Trophoblast cell (in vitro differentiated cells and primary cell): ENCODE results near the gene TXN2.
A peak's percentile ranks its signal among the peaks of the same experiment; 100 is the strongest.
"Not testable (repeated sequence)": the region's sequence is repeated elsewhere in the genome, so short reads cannot be mapped to it uniquely, and the experiment has no call there.

ENCODE experiments used
- DNase-seq, 2 donors: peaks; one replicate each; pipeline ENCODE4 v3.0.0-alpha.2; 2016
- H2AFZ ChIP-seq: 2 replicates; pipeline ENCODE4 v1.6.1; 2013; ENCODE audit warnings: low read length, moderate library complexity, mild to moderate bottlenecking; ENCODE audit not compliant: insufficient read depth, poor library complexity
- H2AK5ac ChIP-seq: 2 replicates; pipeline ENCODE4 v1.6.1; 2013; ENCODE audit warnings: mild to moderate bottlenecking, low read length
- H2BK120ac ChIP-seq: 2 replicates; pipeline ENCODE4 v1.6.1; 2013; ENCODE audit warnings: low read length, mild to moderate bottlenecking, moderate library complexity; ENCODE audit not compliant: insufficient read depth, poor library complexity
- H2BK12ac ChIP-seq: 2 replicates; pipeline ENCODE4 v1.6.1; 2013; ENCODE audit warnings: mild to moderate bottlenecking, low read length, moderate library complexity
- H2BK5ac ChIP-seq: 2 replicates; pipeline ENCODE4 v1.6.1; 2013; ENCODE audit warnings: low read length, low read depth, moderate library complexity, mild to moderate bottlenecking; ENCODE audit not compliant: poor library complexity
- H3K14ac ChIP-seq: 2 replicates; pipeline ENCODE4 v1.6.1; 2013; ENCODE audit warnings: mild to moderate bottlenecking, low read length
- H3K18ac ChIP-seq: 2 replicates; pipeline ENCODE4 v1.6.1; 2013; ENCODE audit warnings: mild to moderate bottlenecking, low read length
- H3K23ac ChIP-seq: 2 replicates; pipeline ENCODE4 v1.6.1; 2013; ENCODE audit warnings: low read length
- H3K27ac ChIP-seq: 2 replicates; pipeline ENCODE4 v1.5.1; 2013; ENCODE audit warnings: low read depth, mild to moderate bottlenecking, inconsistent platforms, low read length, moderate library complexity
- H3K27me3 ChIP-seq: 2 replicates; pipeline ENCODE4 v1.6.1; 2013; ENCODE audit warnings: inconsistent platforms, mild to moderate bottlenecking, low read length, moderate library complexity; ENCODE audit not compliant: insufficient read depth
- H3K36me3 ChIP-seq, 2 experiments: 1 replicate in 1 of 2; 2 replicates in 1 of 2; pipeline ENCODE4 v1.6.1; 2013; ENCODE audit warnings: low read length in 2 of 2, mild to moderate bottlenecking in 2 of 2, moderate library complexity in 1 of 2; ENCODE audit not compliant: insufficient read depth in 2 of 2, control insufficient read depth in 1 of 2
- H3K4ac ChIP-seq: 2 replicates; pipeline ENCODE4 v1.6.1; 2013; ENCODE audit warnings: low read depth, mild to moderate bottlenecking, low read length, moderate library complexity
- H3K4me1 ChIP-seq, 2 experiments: 1 replicate in 1 of 2; 2 replicates in 1 of 2; pipeline ENCODE4 v1.6.1; 2013; ENCODE audit warnings: low read length in 2 of 2, mild to moderate bottlenecking in 2 of 2, moderate library complexity in 1 of 2; ENCODE audit not compliant: insufficient read depth in 2 of 2, control insufficient read depth in 1 of 2
- H3K4me2 ChIP-seq: 2 replicates; pipeline ENCODE4 v1.6.1; 2013; ENCODE audit warnings: inconsistent platforms, mild to moderate bottlenecking, low read length, moderate library complexity
- H3K4me3 ChIP-seq: 2 replicates; pipeline ENCODE4 v1.5.1; 2013; ENCODE audit warnings: mild to moderate bottlenecking, low read depth, low read length, inconsistent platforms
- H3K79me1 ChIP-seq: one replicate; pipeline ENCODE4 v1.6.1; 2013; ENCODE audit warnings: low read length
- H3K79me2 ChIP-seq: 2 replicates; pipeline ENCODE4 v1.6.1; 2013; ENCODE audit warnings: low read length, mild to moderate bottlenecking; ENCODE audit not compliant: control insufficient read depth, insufficient read depth, poor library complexity
- H3K9ac ChIP-seq: 2 replicates; pipeline ENCODE4 v1.6.1; 2013; ENCODE audit warnings: mild to moderate bottlenecking, low read length
- H3K9me3 ChIP-seq: 2 replicates; pipeline ENCODE4 v1.6.1; 2013; ENCODE audit warnings: low read depth, mild to moderate bottlenecking, control low read depth, inconsistent platforms, low read length; ENCODE audit not compliant: insufficient read depth
- H4K12ac ChIP-seq: 2 replicates; pipeline ENCODE4 v1.6.1; 2013; ENCODE audit warnings: low read depth, mild to moderate bottlenecking, low read length, moderate library complexity
- H4K8ac ChIP-seq: 2 replicates; pipeline ENCODE4 v1.6.1; 2013; ENCODE audit warnings: low read depth, mild to moderate bottlenecking, low read length, moderate library complexity
- H4K91ac ChIP-seq: one replicate; pipeline ENCODE4 v1.6.1; 2013; ENCODE audit warnings: low read depth, mild to moderate bottlenecking, low read length, moderate library complexity
- WGBS: extraction: QIAGEN DNeasy Blood & Tissue Kit; methylation state at CpG from one replicate; pipeline ENCODE4 v1.1.7; 2013; ENCODE audit warnings: missing lambda C conversion rate; ENCODE audit not compliant: insufficient read length, insufficient coverage; ENCODE audit errors: extremely low coverage; 5-methylcytosine and 5-hydroxymethylcytosine counted together

TXN2 gene

GRCh38 chr22:36452978-36453607 is 28.3 kb downstream of the TXN2 start:
- not testable (repeated sequence) for H4K8ac ChIP-seq, H3K27ac ChIP-seq, H2AK5ac ChIP-seq, H3K79me2 ChIP-seq, H3K14ac ChIP-seq, H3K9me3 ChIP-seq, H2BK12ac ChIP-seq, H2BK120ac ChIP-seq, H3K27me3 ChIP-seq, H3K18ac ChIP-seq, H3K9ac ChIP-seq, H2BK5ac ChIP-seq, H3K4me3 ChIP-seq, H4K12ac ChIP-seq, H4K91ac ChIP-seq, H2AFZ ChIP-seq, H3K23ac ChIP-seq, H3K4me2 ChIP-seq, DNase-seq, H3K4ac ChIP-seq, H3K36me3 ChIP-seq
- H3K79me1 ChIP-seq, result peaks cover 15% of the 10 kb centered on the region
- no CpG with 5 or more reads among the region's 5 CpGs for WGBS
- H3K4me1 ChIP-seq, result peaks cover 12 to 19% of the 10 kb centered on the region in 2 experiments

DNA sequence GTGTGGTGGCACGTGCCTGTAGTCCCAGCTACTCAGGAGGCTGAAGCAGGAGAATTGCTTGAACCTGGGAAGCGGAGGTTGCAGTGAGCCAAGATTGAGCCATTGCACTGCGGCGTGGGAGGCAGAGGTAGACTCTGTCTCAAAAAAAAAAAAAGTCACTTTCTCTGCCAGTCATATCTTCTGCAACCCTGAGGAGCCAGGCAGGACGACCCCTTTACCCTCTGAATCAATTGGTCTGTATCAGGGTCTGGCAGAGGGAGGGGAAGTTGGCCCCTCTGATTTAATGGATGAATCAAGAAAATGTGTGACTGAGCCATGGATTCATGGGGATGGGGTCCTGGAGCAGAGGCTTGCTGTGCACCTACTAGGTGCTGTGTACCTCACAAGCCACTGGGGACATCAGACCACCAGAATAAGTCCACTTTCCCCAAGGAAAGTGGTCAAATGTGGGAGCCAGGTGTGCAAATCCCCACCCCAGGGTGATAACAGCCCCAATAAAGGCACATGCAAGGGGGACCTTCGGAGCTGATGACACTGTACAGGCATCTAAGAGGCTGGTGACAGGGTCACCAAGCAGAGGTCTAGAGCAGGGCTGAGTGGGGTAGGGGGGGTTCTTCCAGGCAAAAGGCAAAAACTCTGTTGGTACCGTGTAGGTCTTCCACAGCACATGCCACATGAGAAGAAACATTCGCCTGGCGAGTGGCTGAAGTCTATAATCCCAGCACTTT is 29.0 kb downstream of the TXN2 start:
- H3K36me3 ChIP-seq, result no peaks in the 10 kb centered on the region
- H3K9me3 ChIP-seq, result no peaks in the 10 kb centered on the region
- H4K8ac ChIP-seq, result no peak overlapping the region
- H2AFZ ChIP-seq, result no peak overlapping the region
- H3K27ac ChIP-seq, result no peak overlapping the region
- no peak overlapping the region for H4K91ac ChIP-seq
- no peak overlapping the region for H3K18ac ChIP-seq
- H3K4ac ChIP-seq, result no peak overlapping the region
- no peak overlapping the region for H3K4me3 ChIP-seq
- no peaks in the 10 kb centered on the region for H3K27me3 ChIP-seq
- H3K79me2 ChIP-seq, result peaks cover 3% of the 10 kb centered on the region
- peaks cover 12% of the 10 kb centered on the region for H3K79me1 ChIP-seq
- peaks cover 5 to 13% of the 10 kb centered on the region in 2 experiments for H3K4me1 ChIP-seq
- H2AK5ac ChIP-seq, result peak overlapping the region; percentile 73
- H3K14ac ChIP-seq, result no peak overlapping the region
- no peak for DNase-seq
- WGBS, result no CpG with 5 or more reads among the region's 9 CpGs
- no peak overlapping the region for H3K4me2 ChIP-seq
- no peak overlapping the region for H2BK5ac ChIP-seq
- H2BK12ac ChIP-seq, result no peak overlapping the region
- no peak overlapping the region for H4K12ac ChIP-seq
- H3K9ac ChIP-seq, result no peak overlapping the region
- no peak overlapping the region for H3K23ac ChIP-seq
- H2BK120ac ChIP-seq, result no peak overlapping the region

DNA sequence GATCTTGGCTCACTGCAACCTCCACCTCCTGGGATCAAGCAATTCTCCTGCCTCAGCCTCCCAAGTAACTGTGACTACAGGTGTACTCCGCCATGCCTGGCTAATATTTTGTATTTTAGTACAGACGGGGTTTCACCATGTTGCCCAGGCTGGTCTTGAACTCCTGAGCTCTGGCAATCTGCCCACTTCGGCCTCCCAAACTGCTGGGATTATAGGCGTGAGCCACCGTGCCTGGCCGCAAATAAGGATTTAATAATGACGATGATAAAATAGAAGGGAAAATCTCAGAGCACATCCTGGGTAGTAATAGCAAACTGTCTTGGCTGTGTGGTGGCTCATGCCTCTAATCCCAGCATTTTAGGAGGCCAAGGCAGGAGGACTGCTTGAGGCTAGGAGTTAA is 30.5 kb downstream of the TXN2 start:
- peaks cover 5 to 13% of the 10 kb centered on the region in 2 experiments for H3K4me1 ChIP-seq
- not testable (repeated sequence) for H2AFZ ChIP-seq, H3K4me3 ChIP-seq, H3K4ac ChIP-seq, DNase-seq, H2BK120ac ChIP-seq, H4K8ac ChIP-seq, H3K18ac ChIP-seq, H3K14ac ChIP-seq, H3K4me2 ChIP-seq, H2BK12ac ChIP-seq, H3K27me3 ChIP-seq, H2AK5ac ChIP-seq, H3K36me3 ChIP-seq, H3K27ac ChIP-seq, H3K79me2 ChIP-seq, H4K91ac ChIP-seq, H2BK5ac ChIP-seq, H3K9me3 ChIP-seq, H3K9ac ChIP-seq, H3K23ac ChIP-seq, H4K12ac ChIP-seq
- peaks cover 12% of the 10 kb centered on the region for H3K79me1 ChIP-seq
- WGBS, result no CpG with 5 or more reads among the region's 7 CpGs

DNA sequence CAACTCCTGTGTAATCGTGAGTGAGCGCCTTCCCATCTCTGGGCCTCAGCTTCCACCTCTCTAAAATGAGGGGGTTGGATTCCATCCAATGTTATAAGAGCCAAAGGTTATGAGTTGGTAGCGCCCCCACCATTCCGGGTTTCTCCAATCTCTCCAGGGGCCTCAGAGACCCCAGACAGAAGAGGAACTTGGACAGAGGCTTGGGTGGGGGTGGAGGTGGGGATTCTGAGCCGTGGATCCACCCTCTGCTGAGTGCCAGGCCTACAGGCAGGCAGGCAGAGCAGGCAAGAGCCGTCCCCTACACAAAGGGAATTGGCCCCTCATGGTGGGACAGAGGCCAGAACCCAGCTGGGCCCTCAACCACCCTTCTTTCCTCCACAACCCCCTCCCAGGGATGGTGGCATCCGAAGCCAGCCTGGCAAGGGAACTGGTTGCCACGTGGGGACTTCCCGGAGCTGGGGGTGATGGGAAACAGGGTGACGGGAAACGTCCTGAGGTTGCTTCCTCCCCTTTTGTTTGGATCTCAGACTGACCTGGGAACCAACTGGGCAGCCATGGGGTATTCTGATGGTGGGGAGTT is 31.8 kb downstream of the TXN2 start:
- WGBS, result no CpG with 5 or more reads among the region's 11 CpGs
- Histone ChIP-seq H4K91ac (peak overlapping the region; percentile 8), H2BK120ac (peak overlapping the region; percentile 30), H3K27ac (no peak overlapping the region), H2BK5ac (no peak overlapping the region), H3K9me3 (no peaks in the 10 kb centered on the region), H3K4me3 (no peak overlapping the region), H2AK5ac (peak overlapping the region; percentile 13), H3K4me2 (no peak overlapping the region), H3K9ac (no peak overlapping the region), H3K79me2 (no peaks in the 10 kb centered on the region), H2BK12ac (peak overlapping the region; percentile 29), H3K23ac (no peak overlapping the region), H3K27me3 (no peaks in the 10 kb centered on the region), H3K79me1 (peaks cover 4% of the 10 kb centered on the region), H3K4me1 (peaks cover 0 to 5% of the 10 kb centered on the region in 2 experiments), H3K4ac (no peak overlapping the region), H2AFZ (no peak overlapping the region), H3K36me3 (no peaks in the 10 kb centered on the region), H3K18ac (peak overlapping the region; percentile 25), H4K8ac (no peak overlapping the region), H3K14ac (no peak overlapping the region), H4K12ac (no peak overlapping the region)
- no peak for DNase-seq
